Omental fat pad (tissue), 4 donors: ENCODE results near the gene CENPE. TPM values are rescaled to one million over a fixed set of nuclear protein-coding genes. Genes with fewer than 3 reads are reported as not detected.
A peak's percentile ranks its signal among the peaks of the same experiment; 100 is the strongest.

ENCODE experiments used
- ATAC-seq: fragments of 150-250 bp; one replicate; pipeline ENCODE4 v1.9.1; 2016; ENCODE audit warnings: mild to moderate bottlenecking, moderate library complexity; ENCODE audit not compliant: low FRiP score
- DNase-seq: peaks from one replicate; pipeline ENCODE4 v3.0.0-alpha.2; 2019; ENCODE audit warnings: low spot score
- total RNA-seq, 4 donors: library from RNA; depleted of rRNA; stranded (reverse); fragments of >200 nt; gene quantifications; one replicate each; pipeline ENCODE4 v1.1.0, GENCODE V29; 2016
- TF ChIP-seq, protein P1 (sequence below), 3 donors: fragments of 450-650 bp; IDR thresholded peaks; one replicate each; pipeline ENCODE4 v1.5.1; 2016 to 2017; ENCODE audit warnings: antibody characterized with exemption in 3 of 3, mild to moderate bottlenecking in 3 of 3, moderate library complexity in 2 of 3

The CENPE gene
- total RNA-seq, 4 donors from 2014 or later = 0.56 to 2.2 (median 0.77) TPM

DNA sequence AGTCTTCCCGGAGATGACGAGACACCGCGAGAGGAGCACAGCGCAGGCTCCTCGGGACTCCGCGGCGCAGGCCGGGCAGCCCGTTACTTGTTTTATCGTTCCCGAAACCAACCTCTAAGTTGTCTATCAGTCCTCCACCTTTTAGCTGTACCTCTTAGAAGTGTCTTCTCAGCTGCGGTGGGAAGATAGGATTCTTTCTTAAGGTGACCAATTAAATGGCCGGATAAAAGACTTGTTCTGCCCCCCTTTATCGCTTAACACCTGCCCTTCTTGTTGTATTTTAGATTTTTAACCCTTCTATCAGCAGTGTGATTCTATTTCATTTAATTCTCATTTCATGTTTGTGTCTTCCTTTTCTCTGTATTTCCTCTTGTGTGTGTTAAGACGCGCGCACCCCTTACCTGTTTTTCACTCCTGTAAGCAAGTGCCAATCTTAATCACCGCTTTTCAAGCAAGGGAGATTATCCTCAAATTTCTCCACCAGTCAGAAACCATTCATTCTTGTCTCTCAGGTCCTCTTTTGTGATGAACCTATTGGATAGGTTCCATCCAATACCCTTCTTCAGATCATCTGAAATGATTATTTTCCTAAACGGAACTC, 121.3 kb downstream of the CENPE start, which contains the start of gene SLC9B2:
SLC9B2 (minus strand) TSS at position 15 of the 601 bp plus-strand sequence. CDS start 9,211 bp downstream, outside the sequence.
- TF ChIP-seq, protein P1, sequence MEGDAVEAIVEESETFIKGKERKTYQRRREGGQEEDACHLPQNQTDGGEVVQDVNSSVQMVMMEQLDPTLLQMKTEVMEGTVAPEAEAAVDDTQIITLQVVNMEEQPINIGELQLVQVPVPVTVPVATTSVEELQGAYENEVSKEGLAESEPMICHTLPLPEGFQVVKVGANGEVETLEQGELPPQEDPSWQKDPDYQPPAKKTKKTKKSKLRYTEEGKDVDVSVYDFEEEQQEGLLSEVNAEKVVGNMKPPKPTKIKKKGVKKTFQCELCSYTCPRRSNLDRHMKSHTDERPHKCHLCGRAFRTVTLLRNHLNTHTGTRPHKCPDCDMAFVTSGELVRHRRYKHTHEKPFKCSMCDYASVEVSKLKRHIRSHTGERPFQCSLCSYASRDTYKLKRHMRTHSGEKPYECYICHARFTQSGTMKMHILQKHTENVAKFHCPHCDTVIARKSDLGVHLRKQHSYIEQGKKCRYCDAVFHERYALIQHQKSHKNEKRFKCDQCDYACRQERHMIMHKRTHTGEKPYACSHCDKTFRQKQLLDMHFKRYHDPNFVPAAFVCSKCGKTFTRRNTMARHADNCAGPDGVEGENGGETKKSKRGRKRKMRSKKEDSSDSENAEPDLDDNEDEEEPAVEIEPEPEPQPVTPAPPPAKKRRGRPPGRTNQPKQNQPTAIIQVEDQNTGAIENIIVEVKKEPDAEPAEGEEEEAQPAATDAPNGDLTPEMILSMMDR (IDR thresholded peaks at IDR 0.05) = no peak
- no peak for DNase-seq
- ATAC-seq = no peak

GRCh38 chr4:103075894-103076746, 122.0 kb downstream of the CENPE start:
- TF ChIP-seq, protein P1 (IDR thresholded peaks at IDR 0.05) = no peak
- ATAC-seq (peak; percentile 83), DNase-seq (peak; percentile 30)

DNA sequence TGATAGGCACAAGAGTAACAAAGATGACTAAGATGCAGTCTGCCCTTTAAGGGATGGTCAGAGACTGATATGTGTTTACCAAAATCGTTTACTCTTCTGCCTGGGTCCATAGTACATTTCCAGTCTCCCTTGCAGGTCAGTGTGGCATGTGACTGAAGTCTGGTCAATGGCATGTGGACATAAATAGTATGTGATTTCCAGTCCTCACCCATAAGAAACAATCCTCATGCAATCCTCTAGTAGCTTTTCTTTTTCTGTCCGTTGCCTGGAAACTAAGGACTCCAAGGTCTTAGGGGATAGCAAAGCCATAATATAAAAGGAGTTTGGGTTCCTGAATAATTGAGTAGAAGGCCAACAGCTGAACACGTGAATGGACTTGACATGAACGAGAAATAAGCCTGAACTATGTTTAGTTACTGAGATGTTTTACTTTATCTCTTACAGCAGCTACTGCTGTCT, 122.7 kb downstream of the CENPE start:
- DNase-seq (no peak), ATAC-seq (no peak)
- TF ChIP-seq, protein P1 (IDR thresholded peaks at IDR 0.05) = no peak

DNA sequence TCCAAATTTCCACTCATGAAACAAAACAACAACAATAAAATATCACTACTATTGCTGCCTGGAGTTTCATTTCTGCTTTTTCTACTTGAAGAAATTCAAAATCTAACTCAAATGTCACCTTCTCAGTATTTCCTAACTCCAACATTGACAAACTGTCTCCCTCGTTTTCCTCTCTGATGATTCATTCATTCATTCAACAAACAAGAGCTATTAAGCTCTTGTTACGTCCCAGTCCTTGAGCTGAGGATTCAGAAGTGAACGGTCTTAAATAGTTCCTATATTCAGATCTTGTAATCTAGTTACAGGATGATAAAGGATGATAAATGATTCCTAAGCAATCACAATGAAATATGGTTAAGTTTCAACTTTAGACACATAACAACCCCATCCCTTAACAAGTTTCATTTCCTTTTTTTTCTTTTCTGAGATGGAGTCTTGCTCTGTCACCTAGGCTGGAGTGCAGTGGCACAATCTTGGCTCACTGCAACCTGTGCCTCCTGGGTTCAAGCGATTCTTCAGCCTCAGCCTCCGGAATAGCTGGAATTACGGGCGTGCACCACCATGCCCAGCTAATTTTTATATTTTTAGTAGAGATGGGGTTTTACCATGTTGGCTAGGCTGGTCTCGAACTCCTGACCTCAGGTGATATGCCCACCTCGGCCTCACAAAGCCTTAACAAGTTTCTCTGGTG, 123.3 kb downstream of the CENPE start:
- TF ChIP-seq, protein P1 (IDR thresholded peaks at IDR 0.05) = no peak
- ATAC-seq = no peak
- DNase-seq = no peak

DNA sequence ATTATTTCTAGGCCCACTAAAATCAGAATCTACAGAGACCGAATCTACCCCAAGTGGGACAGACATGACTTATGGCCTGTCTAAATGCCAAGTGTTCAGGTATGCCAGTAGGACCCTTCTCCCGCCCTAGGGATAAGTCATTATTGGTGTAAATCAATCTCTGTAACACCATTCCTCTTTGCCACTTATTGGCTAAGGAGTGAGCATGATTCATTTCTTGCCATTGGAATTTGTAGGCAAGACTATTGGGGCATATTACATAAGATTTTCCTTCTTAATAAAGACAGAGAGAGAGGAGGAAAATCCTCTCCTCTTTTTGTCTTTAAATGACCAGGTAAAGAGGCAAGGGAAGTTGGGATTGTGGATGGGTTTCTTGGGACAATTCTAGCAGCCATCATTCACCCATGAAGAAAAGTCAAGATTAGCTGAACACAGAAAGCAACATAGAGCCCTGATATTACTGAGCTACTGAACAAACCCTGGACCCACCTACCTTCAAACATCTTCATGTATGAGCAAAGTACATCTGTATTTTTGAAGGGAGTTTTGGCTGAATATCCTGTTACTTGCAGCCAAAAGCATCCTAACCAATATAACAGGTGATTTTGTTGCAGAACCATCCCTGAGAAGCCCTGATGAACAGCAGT, 124.2 kb downstream of the CENPE start:
- ATAC-seq (no peak), DNase-seq (no peak)
- TF ChIP-seq, protein P1 (IDR thresholded peaks at IDR 0.05) = no peak

DNA sequence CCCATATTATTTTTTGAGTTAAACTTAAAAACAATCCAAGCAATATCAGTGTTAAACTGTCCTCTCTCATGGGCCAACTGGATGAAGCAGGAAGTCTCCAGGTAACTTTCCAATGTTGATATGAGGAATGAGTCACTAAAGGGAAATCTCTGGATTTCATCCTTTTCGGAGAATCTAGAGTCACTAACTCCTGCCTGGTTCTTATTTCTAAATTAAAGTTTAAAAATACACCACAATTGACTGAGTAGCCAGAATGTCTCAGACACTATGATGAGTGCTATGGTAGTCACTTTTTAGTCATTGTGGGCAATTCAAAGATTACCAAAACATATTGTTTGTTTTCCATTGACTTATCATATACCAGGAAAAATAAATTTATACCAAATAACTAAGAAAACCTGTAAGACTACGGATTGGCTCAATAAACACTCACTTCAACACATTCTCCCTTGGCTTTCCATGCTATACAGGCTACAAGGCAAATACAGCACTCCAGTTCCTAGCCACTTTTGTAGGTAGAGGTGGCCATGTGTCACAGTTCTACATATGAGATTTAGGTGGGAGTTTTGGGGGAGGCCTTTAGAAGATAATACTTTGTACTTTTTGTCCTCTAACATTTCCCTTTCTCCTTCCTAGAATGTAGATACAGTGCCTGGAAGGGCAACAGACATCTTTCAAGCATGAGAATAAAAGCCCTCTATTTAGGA, 130.1 kb downstream of the CENPE start:
- peak; percentile 74 for ATAC-seq
- TF ChIP-seq, protein P1 (IDR thresholded peaks at IDR 0.05) = no peak
- no peak for DNase-seq
